ENCODE results near the gene SNX10. TPM values are rescaled to one million over a fixed set of nuclear protein-coding genes. Genes with fewer than 3 reads are reported as not detected.

The SNX10 gene
- total and polyA plus RNA-seq, 11 donors, result 0.36 to 22.1 (median 1.1) TPM

DNA sequence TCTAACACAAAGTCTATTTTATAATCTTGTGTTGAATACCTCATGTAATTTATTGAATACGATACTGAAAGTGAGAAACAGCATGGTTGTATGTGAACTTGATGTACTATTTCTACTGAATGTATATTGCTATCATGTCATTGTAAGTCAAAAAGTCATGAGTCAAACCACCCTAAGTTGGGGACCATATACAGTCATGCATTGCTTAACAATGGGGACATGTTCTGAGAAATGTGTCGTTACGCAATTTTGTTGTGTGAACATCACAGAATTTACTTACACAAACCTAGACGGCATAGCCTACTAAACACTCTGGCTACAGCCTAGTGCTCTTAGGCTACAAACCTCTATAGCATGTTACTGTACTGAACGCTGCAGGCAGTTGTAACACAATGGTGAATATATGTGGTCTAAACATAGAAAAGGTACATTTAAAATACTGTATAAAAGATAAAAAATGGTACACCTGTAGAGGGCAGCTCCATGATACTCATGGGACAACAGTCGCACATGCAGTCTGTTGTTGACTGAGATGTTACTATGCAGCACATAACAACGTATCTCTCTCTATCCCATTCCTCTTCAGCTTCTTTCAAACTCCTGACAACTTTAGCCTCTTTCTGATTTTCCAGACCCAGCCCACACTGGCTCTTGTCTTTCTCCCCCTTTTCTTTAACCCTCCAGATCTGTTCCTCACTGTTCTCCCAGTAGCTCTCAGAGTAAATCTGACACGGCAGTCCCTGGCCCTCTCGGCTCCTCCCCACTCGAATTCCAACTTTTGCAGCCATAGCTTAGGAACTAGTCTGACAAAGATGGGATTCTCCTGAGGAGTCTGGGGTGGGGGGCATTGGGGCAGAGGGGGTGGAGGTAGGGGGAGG, 90.1 kb downstream of the SNX10 start:
- TF ChIP-seq, protein P1, sequence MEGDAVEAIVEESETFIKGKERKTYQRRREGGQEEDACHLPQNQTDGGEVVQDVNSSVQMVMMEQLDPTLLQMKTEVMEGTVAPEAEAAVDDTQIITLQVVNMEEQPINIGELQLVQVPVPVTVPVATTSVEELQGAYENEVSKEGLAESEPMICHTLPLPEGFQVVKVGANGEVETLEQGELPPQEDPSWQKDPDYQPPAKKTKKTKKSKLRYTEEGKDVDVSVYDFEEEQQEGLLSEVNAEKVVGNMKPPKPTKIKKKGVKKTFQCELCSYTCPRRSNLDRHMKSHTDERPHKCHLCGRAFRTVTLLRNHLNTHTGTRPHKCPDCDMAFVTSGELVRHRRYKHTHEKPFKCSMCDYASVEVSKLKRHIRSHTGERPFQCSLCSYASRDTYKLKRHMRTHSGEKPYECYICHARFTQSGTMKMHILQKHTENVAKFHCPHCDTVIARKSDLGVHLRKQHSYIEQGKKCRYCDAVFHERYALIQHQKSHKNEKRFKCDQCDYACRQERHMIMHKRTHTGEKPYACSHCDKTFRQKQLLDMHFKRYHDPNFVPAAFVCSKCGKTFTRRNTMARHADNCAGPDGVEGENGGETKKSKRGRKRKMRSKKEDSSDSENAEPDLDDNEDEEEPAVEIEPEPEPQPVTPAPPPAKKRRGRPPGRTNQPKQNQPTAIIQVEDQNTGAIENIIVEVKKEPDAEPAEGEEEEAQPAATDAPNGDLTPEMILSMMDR (IDR thresholded peaks at IDR 0.05), result no peak
- TF ChIP-seq POLR2A (IDR thresholded peaks at IDR 0.05), result no peak
- no peak overlapping the region for H3K4me3 ChIP-seq
- H3K27ac ChIP-seq, result no peak overlapping the region
- no peaks in the 10 kb centered on the region for H3K36me3 ChIP-seq
- peaks cover 0 to 4% (median 0%) of the 10 kb centered on the region in 12 donors for H3K4me1 ChIP-seq
- intact Hi-C loops (cut with DNase I), result no loop called here
- H3K9me3 ChIP-seq, result no peaks in the 10 kb centered on the region
- 76 to 80% (median 77%) methylated on average over 10 of the region's 10 CpGs for WGBS, 4 donors
- no peak for DNase-seq
- ATAC-seq, result no peak
- H3K27me3 ChIP-seq, result peaks cover 4 to 91% (median 45%) of the 10 kb centered on the region in 9 donors

DNA sequence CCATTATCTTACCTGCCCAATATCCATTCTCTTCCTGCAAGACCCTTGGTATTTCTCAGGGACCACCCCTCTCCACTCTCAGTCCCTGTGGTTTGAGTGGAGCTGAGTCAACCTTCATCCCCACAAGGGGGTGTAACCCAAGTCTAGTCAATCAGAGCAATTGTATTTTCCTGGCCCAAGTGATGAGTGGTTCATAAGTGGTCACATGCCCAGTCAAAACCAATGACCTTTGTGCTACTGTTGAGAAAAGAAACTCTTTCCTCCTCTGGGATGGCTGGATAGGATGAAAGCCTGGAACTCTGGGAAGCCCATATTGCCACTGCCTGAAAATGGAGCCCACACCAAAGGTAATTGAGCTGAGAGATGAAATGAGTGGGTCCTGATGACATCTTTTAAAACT, 93.6 kb downstream of the SNX10 start:
- no peaks in the 10 kb centered on the region for H3K9me3 ChIP-seq
- intact Hi-C loops (cut with DNase I), result no loop called here
- no peak for ATAC-seq
- TF ChIP-seq POLR2A (IDR thresholded peaks at IDR 0.05), result no peak
- TF ChIP-seq, protein P1 (IDR thresholded peaks at IDR 0.05), result no peak
- no peak overlapping the region for H3K4me3 ChIP-seq
- H3K27me3 ChIP-seq, result peaks cover 0 to 92% (median 27%) of the 10 kb centered on the region in 9 donors
- H3K4me1 ChIP-seq, result no peaks in the 10 kb centered on the region
- H3K27ac ChIP-seq, result no peak overlapping the region
- no peaks in the 10 kb centered on the region for H3K36me3 ChIP-seq
- DNase-seq, result no peak

DNA sequence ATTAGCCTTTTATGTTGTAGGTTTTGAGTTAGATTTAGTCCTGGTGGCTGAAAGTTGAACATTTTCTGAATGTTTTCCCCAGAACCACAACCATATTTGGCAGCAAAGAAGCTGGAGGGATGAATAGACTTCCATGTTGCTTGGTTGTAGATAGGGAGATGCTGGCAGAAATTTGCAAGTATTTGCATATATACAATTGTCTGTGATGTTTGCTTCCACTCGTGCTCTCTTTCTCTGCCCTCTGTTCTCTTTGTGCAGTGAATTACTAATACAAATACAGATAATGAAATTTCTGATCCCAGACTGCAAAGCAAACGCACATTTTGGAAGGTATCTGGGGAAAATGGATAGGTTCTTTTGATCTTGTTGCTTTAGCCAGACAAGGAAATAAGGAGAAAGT, 96.1 kb downstream of the SNX10 start:
- Histone ChIP-seq H3K9me3 (no peaks in the 10 kb centered on the region), H3K36me3 (no peaks in the 10 kb centered on the region), H3K27ac (no peak overlapping the region), H3K4me1 (no peaks in the 10 kb centered on the region), H3K4me3 (no peak overlapping the region), H3K27me3 (peaks cover 0 to 88% (median 37%) of the 10 kb centered on the region in 9 donors)
- WGBS, 4 donors, result 59 to 63% (median 61%) methylated on average over 2 of the region's 2 CpGs
- TF ChIP-seq POLR2A (IDR thresholded peaks at IDR 0.05), result no peak
- intact Hi-C loops (cut with DNase I), result no loop called here
- ATAC-seq (no peak), DNase-seq (no peak)

DNA sequence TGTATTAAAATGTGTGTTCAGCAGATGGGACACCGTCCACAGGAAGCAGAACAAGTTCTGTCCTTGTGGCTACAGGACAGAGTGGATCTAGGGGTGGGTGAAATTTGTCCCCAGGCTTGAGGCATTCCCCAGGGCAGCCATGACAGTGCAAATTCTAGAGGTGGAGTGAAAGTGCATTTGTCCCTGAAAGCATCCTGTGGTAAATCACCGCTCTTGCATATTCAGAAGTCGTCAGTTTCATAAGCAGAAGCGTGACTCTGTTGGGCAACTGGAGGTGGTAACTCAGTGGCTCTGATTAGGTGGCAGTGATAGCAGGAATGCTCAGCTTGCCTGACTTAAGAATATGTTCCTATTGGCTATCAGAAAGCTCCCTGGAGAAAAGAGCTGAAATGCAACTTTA, 96.6 kb downstream of the SNX10 start:
- H3K27ac ChIP-seq, result no peak overlapping the region
- H3K9me3 ChIP-seq, result no peaks in the 10 kb centered on the region
- intact Hi-C loops (cut with DNase I), result no loop called here
- no peaks in the 10 kb centered on the region for H3K36me3 ChIP-seq
- DNase-seq (no peak), ATAC-seq (no peak)
- H3K4me1 ChIP-seq, result no peaks in the 10 kb centered on the region
- no peak overlapping the region for H3K4me3 ChIP-seq
- no peak for TF ChIP-seq POLR2A (IDR thresholded peaks at IDR 0.05)
- WGBS, 4 donors, result 74 to 76% (median 75%) methylated on average over 4 of the region's 4 CpGs
- peaks cover 0 to 84% (median 35%) of the 10 kb centered on the region in 9 donors for H3K27me3 ChIP-seq

DNA sequence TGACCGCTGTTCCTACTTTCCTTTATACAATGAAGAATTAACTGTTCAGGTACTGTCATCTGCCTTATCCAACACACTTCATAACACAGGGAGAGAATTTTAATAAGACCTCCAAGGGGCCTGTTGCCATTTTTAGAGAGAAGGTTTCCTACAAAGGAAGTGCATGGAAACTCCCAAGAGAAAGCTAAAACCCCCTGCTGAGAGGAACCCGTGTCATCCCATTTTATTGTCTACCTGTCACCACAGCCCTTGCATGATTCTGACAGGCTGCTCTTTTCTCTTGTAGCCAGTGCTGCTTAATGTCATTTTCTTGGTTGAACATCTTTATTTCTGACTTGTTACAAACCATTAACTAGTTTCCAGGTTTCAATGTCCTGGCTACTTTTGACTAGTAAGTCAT, 98.4 kb downstream of the SNX10 start:
- intact Hi-C loops (cut with DNase I), result no loop called here
- Histone ChIP-seq H3K9me3 (no peaks in the 10 kb centered on the region), H3K4me1 (no peaks in the 10 kb centered on the region), H3K4me3 (no peak overlapping the region), H3K27ac (no peak overlapping the region), H3K36me3 (no peaks in the 10 kb centered on the region), H3K27me3 (peaks cover 0 to 75% (median 18%) of the 10 kb centered on the region in 9 donors)
- no peak for DNase-seq
- no peak for ATAC-seq
- no peak for TF ChIP-seq POLR2A (IDR thresholded peaks at IDR 0.05)
- TF ChIP-seq, protein P1 (IDR thresholded peaks at IDR 0.05), result no peak
- WGBS, 4 donors, result 60 to 63% (median 61%) methylated on average over 2 of the region's 2 CpGs
